ENCODE results near the gene RAB3IL1. TPM values are rescaled to one million over a fixed set of nuclear protein-coding genes. Genes with fewer than 3 reads are reported as not detected.
"Not testable (repeated sequence)": the region's sequence is repeated elsewhere in the genome, so short reads cannot be mapped to it uniquely, and the experiment has no call there.

Gene RAB3IL1
- total RNA-seq, 1 donor from 2014 or later, result 10.7 TPM

DNA sequence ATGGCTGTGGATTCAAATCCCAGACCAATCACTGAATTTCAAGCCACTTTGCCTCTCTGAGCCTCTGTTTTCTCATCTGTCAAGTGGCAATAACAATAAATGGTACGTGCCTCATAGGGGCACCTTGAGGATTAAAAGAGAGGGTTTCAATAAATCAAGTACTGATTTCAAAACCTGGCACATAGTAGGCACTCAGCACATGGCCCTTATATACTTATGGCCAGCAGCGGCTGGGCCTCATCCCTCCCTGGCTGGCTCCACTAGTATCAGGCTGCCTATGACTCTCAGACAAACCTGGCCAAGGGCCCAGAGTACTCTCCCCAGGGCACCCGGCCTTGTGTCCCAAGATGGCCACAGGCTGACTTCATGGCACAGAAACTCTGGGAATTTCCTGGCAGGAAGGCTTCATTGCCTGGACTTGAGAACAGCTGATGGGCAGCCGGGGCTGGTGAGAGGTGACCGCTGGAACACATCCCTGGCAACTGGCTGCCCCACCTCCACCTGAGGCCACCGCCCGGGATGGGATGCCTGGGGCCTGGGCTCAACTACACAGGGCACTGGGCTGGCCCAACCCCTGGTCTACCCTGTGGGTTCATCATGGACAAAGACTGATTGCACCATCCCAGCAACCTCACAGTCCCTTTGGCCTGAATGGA is 29.4 kb downstream of the RAB3IL1 start:
- peak; percentile 91 to 96 for DNase-seq (ENCODE audit: low read depth in 2 of 2)

DNA sequence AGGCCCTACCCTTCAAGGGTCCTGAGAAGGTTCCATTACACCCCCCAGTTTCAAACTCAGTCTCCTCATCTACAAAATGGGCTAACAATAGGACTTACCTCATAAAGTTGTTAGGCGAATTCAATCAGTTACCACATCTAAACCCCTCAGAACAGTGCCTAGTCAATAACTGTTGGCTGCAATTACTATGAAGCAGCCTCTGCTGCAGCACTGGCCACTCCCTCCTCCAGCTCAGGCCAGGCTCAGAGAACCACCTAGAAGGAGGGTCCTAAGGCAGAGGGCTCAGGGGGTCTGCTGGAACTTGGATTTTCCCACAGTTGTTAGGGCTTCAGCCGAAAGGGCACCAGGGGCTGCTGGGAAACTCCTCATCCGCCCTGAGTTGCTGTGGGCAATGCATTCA is 30.7 kb downstream of the RAB3IL1 start:
- no peak for DNase-seq (ENCODE audit: low read depth in 2 of 2)

DNA sequence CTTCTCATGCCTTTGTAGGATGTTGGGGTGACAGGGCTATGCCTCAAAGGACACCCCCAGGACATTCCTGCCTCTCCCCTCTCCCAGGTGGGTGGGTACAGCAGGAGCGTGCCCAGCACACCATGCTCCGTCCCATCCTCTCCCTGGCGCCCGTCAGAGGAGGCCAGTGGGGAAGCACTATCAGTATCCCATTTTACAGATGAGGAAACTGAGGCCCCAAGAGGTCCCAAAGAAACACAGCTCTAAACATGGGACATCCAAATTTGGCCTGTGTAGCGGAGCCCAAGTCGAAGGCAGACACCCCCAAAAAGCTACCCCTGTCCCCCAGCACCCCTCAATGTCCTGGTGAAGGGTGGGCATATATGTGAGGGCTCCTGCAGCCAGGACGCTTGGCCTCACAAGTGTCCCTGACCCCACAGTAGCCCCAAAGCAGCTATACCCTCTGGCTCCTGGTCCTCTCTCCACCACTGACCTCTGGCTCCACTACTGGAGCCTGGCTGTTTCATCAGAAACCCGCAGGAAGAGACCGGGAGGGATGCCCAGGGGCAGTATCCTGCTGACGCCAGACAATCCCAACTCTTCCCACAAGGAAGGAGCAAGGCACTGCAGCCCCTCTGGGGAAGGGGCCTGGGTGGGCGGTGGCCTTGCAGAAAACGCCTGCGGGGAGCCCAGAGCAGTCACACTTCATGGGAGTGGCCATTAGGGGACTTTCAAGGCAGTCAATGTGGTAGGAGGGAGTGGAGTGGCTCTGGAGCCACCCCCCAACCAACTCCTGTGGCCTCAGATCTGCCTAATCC is 31.4 kb downstream of the RAB3IL1 start:
- peak in 1 of 2 donors; percentile 11 for DNase-seq (ENCODE audit: low read depth in 2 of 2)

DNA sequence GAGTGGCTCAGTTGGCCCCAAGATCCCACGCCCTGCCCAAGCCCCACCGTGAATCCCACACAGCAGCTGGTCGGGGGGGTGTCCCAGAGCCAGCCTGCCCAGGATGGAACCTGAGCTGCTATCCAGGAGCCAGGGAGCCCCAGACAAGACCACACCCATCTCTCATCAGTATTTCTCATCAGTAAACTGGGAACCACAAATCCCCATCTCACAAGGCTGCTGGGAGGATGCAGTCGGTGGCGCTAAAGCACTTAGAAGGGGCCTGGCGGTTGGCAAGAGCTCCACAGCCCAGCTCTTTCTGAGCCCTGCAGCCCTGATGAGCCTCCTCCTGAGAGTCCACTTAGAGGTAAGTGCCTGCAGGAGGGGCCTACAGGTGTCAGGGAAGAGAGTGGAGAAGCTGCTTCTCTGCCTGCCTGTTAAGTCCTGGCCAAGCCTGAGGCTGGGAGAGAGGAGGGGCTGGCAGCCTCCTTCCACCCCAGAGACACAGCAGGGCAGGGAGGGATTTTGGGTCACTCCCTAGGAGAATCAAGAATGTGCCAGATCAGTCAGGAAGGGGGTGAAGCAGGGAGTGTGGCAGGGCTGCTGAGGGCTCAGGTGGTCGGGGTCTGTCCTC is 32.1 kb downstream of the RAB3IL1 start:
- no peak for DNase-seq (ENCODE audit: low read depth in 2 of 2)

DNA sequence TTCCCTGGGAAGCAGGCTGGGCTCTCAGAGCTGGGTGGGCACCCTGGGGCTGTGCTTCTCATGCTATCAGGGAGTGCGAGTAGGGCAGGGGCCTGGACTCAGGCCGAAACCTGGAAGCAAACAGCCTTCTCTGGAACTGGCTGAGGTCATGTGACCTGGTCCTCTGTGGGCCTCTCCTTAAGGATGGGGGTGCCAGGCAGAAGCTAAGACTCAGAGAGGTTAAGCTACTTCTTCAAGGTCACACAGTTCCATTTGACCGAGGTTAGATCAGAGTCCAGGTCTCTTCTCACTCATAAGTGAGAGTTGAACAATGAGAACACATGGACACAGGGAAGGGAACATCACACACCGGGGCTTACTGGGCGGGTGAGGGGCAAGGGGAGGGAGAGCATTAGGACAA is 33.4 kb downstream of the RAB3IL1 start:
- no peak for DNase-seq (ENCODE audit: low read depth in 2 of 2)

DNA sequence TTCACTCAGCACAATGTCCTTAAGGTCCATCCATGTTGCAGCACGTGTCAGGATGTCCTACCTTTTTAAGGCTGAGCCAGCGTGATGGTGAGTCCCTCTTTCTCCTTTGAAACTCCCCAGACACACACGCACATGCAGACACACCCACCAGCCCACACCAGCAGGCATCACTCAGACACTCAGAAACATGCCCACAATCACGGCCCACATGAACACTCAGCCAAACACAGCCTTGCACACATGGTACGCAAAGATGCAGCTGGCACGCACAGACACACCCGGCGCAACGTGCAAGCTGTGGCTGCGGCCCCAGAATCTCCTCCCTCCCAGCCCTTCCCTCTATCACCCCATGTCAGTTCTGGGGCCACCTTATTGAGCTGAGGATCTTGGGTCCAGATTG is 34.0 kb downstream of the RAB3IL1 start:
- no peak for DNase-seq (ENCODE audit: low read depth in 2 of 2)

DNA sequence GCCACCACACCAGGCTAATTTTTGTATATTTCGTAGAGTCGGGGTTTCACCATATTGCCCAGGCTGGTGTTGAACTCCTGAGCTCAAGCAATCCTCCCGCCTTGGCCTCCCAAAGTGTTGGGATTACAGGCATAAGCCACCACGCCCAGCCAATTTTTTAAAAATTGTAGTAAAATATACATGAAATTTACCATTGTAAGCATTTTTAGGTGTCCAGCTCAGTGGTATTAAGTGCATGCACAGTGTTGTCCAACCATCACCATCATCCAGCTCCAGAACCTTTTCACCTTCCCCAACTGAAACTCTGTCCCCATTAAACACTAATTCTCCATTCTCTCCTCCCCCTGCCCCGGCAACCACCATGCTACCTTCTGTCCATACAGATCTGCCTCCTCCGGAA is 34.5 kb downstream of the RAB3IL1 start:
- DNase-seq (ENCODE audit: low read depth in 2 of 2), result no peak

DNA sequence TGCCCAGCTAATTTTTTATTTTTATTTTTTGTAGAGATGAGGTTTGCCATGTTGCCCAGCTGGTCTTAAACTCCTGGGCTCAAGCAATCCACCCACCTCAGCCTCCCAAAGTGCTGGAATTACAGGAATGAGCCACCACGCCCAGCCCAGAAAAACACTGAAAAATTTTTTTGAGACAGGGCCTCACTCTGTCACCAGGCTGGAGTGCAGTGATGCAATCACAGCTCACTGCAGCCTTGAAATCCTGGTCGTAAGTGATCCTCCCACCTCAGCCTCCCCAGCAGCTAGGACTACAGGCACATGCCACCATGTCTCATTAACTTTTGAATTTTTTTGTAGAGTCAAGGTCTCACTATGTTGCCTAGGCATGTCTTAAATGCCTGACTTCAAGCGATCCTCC is 35.1 kb downstream of the RAB3IL1 start:
- DNase-seq (ENCODE audit: low read depth in 2 of 2), result not testable (repeated sequence)

DNA sequence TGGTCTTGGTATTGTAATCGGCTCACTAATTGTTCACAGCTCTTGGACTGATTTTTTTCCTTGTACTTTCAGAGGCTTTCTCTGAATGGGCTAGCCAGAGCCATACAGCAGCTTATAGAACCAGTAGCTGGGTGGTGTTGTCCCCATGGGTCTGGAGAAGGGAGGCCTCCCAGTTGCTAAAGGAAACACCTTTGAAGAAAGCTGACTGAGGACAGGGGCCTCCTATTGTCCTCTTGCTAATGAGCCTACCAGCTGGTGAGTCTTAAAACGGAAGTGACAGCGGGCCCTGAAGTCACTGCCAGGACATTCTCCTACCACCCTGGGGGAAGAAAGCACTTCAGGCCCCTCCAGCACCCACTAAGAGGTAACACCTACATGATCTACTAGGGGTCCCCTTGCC is 36.0 kb downstream of the RAB3IL1 start:
- DNase-seq (ENCODE audit: low read depth in 2 of 2), result peak in 1 of 2 donors; percentile 72

DNA sequence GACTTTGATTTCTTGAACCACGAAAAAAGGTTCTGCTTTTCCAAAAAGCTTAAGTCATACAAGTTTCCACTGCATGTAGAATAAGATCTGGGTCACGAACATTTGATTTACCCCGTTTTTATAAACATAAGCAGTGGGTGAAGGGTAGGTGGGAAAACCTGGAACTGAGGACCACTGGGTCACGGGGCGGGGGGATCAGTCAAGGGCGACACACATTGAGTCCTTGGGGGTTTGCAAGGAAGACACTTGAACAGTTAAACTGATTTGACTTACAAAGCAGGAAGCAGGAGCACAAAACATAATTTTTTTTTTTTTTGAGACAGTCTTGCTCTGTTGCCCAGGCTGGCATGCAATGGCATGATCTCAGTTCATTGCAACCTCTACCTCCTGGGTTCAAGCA is 36.9 kb downstream of the RAB3IL1 start:
- DNase-seq (ENCODE audit: low read depth in 2 of 2), result no peak

DNA sequence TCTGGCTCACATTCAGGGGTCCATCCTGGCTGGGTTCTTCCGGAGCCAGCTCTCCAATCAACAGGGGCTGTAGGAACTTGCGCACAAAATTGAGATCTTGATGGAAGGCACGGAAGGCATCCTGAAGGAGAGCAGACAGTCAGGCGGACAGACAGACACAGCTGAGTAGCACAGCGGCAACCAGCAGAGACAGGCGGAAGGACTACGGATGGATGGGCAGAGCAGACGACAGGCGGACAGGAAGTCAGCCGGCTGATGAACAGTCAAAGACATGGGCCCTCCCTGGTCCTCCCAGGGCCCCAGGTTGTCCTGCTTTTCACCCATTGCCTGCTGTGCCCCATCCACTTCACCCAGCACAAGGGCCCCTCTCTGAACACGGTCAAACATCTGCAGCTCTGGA is 37.3 kb downstream of the RAB3IL1 start:
- DNase-seq (ENCODE audit: low read depth in 2 of 2), result no peak

DNA sequence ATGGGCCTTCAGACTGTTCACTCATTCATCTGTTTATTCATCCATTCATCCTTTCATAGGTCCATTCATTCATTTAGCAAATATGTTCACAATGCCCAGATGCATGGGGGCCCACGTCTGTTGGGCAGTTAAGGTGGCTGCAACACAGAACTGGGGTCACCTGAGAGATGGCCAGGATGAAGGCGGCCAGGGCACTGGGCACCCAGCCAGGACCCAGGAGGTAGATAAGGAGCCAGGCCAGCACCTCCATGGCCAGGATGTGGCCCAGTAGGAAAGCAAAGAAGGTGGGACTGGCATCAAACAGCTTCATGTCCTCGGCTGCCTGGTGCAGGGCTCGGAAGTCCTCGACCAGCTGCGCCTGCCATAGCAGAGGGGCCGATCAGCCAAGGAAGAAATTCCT is 38.2 kb downstream of the RAB3IL1 start:
- no peak for DNase-seq (ENCODE audit: low read depth in 2 of 2)

DNA sequence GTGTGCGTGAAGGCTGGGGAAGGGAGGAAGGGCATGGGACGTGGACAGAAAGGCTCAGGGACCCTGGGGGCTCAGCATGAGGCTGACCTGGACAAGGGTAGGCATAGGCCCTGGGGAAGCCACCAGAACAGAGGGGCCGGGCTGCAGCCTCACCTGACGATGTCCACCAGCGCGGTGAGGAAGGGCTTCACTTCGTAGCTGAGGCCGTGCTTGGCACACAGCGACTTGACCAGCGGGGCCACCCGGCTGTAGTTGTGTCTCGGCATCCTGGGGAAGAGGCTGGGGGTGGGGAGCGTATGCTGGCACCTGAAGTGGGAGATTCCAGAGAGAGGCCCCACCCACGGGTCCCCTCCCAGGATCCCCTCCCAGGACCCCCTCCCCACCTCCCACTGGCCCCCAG is 41.7 kb downstream of the RAB3IL1 start:
- DNase-seq (ENCODE audit: low read depth in 2 of 2), result no peak

DNA sequence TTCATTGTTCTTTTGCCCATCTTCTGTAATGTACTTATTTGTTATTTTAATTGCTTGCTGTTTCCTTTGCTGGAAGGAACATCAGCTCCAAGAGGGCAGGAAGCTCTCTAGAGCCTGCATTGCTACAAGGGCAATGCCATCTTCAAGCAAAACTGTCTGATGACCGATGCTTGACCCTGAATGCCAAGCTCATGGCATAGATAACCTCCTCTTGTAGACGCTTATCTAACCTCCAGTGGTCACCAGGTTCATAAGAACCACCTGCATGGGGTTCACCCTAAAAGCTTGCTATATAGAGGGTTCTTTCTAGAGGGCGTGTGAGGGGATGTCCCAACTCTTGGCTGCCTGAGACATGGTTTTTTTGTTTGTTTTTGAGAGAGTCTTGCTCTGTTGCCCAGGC is 42.5 kb downstream of the RAB3IL1 start:
- no peak for DNase-seq (ENCODE audit: low read depth in 2 of 2)

DNA sequence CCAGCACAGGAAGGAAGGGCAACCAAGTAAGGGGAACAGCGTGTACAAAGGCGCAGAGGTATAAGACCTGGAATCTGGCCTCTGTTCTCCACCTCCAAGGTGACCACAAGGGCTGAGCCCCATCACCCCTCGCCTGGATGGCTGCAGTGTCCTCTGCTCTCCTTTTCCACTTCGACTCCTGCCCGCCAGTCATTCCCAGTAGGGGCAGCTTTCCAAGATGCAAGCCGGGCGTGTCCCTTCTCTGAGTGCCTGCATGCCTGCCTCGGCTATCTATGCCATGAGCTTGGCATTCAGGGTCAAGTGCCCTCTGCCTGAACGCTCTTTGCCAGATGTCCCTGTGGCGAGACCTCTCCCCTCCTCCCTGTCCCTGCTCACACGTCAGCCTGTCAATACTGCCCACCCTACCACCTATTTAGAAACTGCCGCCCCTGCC is 43.0 kb downstream of the RAB3IL1 start:
- no peak for DNase-seq (ENCODE audit: low read depth in 2 of 2)

DNA sequence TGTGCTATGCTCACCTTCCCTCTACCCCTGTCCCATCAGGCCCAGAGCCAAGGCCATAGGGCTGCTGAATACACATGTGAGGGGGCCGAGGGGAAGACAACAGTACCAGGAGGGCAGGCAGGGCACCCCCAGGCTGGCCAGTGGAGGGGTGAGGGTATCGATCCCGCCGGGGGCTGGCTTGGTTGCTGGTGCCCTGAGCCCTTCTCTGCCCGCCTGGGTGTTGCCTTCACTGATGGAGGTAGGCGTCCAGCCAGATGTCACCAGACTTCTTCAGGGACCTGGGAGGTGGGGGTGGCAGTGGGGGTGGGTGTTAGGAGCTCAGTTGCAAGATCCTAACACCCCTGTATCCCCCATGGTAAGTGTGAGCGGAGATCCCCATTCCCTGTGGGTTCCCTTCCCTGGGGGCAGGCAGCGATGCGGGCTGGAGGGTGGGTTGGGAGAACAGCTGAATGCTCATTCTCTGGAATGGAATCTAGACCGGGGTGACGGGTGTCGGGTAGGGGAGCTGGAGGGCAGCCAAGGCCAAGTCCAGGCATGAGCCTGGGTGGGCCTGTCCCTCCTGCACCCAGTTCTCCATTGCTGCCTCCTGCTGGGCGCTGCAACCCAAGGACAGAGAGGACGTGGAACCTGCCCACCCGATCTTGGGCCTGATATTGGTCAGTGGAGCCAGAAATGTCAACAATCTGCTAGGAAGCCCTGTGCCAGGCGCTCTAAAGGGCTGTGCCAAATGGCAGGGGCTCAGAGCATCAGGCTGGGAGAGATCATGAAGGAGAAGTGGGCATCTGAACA is 43.6 kb downstream of the RAB3IL1 start:
- DNase-seq (ENCODE audit: low read depth in 2 of 2), result no peak

DNA sequence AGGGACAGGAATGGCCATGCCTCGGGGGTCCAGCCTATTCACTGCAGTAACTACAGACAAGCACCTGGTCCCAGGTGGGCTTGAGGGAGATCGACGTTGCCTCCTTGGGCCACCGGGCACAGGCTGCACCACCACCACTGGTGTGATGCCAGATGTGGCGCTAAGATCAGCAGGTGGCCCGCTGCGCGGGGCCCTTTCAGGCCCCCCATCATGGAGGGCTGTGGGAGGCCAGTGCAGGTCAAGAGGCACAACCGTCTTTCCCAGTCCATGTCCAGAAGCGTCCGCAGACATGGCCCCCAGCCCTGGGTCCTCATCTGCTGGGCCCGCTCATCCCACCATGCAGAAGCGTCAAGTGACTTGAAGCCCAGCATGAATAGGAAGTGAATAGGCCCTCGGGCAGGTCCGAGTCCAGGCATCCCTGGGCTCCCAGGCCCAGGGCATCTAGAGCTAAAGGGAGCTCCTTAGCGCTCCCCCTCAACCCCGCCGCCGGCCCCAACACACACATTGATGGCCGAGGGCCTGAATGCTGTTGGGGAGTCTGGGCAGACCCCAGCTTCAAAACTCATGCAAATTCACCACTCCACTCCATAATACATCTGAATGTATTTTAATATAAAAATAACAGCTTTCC is 44.3 kb downstream of the RAB3IL1 start:
- no peak for DNase-seq (ENCODE audit: low read depth in 2 of 2)

DNA sequence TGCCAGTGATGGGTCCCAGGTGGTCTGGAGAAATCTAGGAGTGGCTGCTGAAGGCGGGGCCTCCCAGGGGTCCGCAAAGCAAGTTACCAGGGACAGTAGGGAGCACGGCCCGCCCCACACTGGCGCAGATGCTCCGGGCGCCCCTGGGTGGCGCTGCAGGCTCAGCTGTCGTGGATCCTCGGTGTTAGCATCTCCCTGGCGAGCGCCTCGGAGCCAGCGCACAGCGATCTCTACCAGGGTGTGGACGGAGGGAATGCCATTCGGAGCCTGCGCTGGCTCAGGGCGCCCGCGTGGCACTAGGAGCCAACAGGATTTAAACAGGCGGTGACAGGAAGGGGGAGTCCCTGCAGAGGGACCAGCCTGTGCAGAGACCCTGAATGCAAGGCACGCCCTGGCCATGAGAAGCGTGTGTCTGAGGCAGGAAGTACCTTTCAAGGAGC is 46.2 kb downstream of the RAB3IL1 start:
- peak; percentile 79 to 84 for DNase-seq (ENCODE audit: low read depth in 2 of 2)

DNA sequence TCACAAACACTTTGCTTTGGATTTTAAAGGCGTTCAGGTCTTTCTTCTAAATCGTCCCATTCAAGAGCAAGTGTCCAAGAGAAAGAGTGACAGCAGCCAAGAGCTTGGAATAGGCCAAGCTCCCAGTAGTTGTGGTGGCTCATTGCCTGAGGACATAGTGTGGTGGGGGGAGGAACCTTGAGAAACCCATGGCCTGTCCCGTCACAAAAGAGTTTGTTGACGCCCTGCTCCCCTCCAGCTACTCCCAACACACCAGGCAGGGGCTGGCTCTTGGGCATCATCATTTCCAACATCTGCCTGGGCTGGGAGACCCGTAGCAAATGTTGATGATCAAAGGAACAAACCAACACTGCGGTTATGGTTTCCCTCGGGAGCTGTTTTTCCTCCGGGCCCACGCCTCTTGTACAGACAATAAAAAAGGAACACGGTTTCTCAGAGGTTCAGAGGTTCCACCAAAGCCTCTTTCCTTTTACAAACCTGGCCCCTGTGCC is 46.8 kb downstream of the RAB3IL1 start:
- no peak for DNase-seq (ENCODE audit: low read depth in 2 of 2)

DNA sequence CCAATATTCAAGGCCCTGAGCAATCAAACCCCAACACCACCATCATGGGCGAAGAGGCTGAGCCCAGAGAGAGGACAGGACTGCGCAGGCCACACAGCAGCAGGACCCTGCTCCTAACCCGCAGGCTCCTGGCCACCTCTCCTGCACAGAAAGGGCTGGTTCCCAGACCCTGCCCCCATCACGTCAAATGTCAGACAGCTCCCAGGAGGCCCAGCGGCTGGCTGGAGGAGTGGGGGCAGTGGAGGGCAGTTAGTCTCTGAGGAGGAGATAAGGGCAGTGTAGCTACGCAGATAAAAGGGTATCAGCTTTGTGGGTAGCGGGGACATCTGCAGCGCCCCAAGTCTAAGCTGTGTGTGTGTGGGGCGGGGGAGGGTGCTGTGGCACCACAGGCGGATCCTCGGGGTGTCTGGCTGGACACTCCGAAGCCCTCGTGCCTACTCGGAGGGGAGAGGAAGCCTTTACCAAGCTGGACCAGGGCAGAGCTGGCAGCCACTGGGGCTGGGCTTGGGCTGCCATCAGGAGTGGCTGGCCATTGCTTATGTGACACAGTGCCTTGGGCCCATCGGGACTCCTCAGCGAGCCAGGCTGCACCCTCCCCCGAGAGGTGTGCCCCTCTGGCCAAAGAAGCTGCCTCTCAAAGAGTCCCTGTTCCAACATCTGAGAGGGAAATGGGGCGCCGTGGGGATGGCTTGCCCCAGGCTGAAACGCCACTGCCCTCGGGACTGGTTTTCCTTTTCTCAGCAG is 47.5 kb downstream of the RAB3IL1 start:
- DNase-seq (ENCODE audit: low read depth in 2 of 2), result no peak

DNA sequence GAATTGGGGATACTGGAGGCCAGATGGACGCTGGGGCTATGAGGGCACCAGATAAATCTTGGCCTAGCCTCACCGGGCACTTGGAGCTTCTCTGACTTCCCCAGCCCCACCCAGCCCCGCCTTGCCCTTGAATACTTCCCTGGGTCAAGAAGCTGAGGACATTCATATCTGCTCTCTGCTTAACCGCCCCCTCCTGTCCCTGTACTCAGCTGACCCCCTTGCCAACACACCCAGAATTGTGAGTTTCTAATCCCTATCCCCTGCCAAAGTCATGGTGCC is 48.0 kb downstream of the RAB3IL1 start:
- no peak for DNase-seq (ENCODE audit: low read depth in 2 of 2)
